Body of pancreas (tissue), 4 donors: Measurements from ENCODE around the gene SLC25A13.

Experiments
- CTCF ChIP-seq, 7 experiments: fragments of 450-650 bp in 4 of 7; fragments of 200-600 bp in 3 of 7; sonication (generic) in 3 of 7; IDR thresholded peaks; one replicate each; pipeline ENCODE4 v1.5.1; 2016 to 2019; ENCODE audit warnings: antibody characterized with exemption in 7 of 7
- POLR2A ChIP-seq, 3 donors: fragments of 450-650 bp; IDR thresholded peaks; one replicate each; pipeline ENCODE4 v1.6.1; 2016; ENCODE audit warnings: antibody characterized with exemption in 3 of 3, mild to moderate bottlenecking in 2 of 3

GRCh38 chr7:96299496-96299895 is 22.4 kb downstream of the SLC25A13 start:
- no peak for TF ChIP-seq CTCF (IDR thresholded peaks at IDR 0.05)
- no peak for TF ChIP-seq POLR2A (IDR thresholded peaks at IDR 0.05)
